Colon (tissue), 2 donors: ENCODE data around the gene MAU2.
"Not testable (repeated sequence)": the region's sequence is repeated elsewhere in the genome, so short reads cannot be mapped to it uniquely, and the experiment has no call there.

ENCODE experiments used
- FAIRE-seq: peaks from 2 replicates; lab custom pipeline; 2012; peaks lifted over from hg19 to GRCh38; lab: Jason Lieb, UNC
- donor health status: control.
- donor health status: control.

Gene MAU2

GRCh38 chr19:19347401-19348110 lies 26.9 kb downstream of the MAU2 start:
- no peak for FAIRE-seq

GRCh38 chr19:19348266-19348665 lies 27.6 kb downstream of the MAU2 start:
- no peak for FAIRE-seq

- no peak for FAIRE-seq
These were observed 28.7 kb downstream of the MAU2 start for GRCh38 chr19:19349365-19349764.

- FAIRE-seq = not testable (repeated sequence)
These were observed 30.1 kb downstream of the MAU2 start for GRCh38 chr19:19350756-19351155.

GRCh38 chr19:19352823-19353222 lies 32.2 kb downstream of the MAU2 start:
- FAIRE-seq = no peak

GRCh38 chr19:19354007-19354406 lies 33.4 kb downstream of the MAU2 start:
- FAIRE-seq = no peak

- no peak for FAIRE-seq
These were observed 34.3 kb downstream of the MAU2 start for GRCh38 chr19:19354932-19355331.

- FAIRE-seq = no peak
These were observed 35.0 kb downstream of the MAU2 start for GRCh38 chr19:19355606-19356139.

- FAIRE-seq = no peak
These were observed 35.9 kb downstream of the MAU2 start for GRCh38 chr19:19356500-19356899.

- FAIRE-seq = no peak
These were observed 36.4 kb downstream of the MAU2 start for GRCh38 chr19:19356901-19357566.

GRCh38 chr19:19361075-19361594 lies 40.5 kb downstream of the MAU2 start:
- no peak for FAIRE-seq

- no peak for FAIRE-seq
These were observed 41.4 kb downstream of the MAU2 start for GRCh38 chr19:19362075-19362474.

GRCh38 chr19:19366434-19367396 lies 46.1 kb downstream of the MAU2 start:
- FAIRE-seq = no peak

- FAIRE-seq = no peak
These were observed 47.5 kb downstream of the MAU2 start for GRCh38 chr19:19368087-19368486.

GRCh38 chr19:19371059-19371458 lies 50.4 kb downstream of the MAU2 start:
- no peak for FAIRE-seq

GRCh38 chr19:19372656-19373416 lies 52.2 kb downstream of the MAU2 start:
- no peak for FAIRE-seq

GRCh38 chr19:19379527-19379926 lies 58.9 kb downstream of the MAU2 start:
- FAIRE-seq = no peak

GRCh38 chr19:19380316-19380715 lies 59.7 kb downstream of the MAU2 start:
- FAIRE-seq = not testable (repeated sequence)

- FAIRE-seq = no peak
These were observed 60.6 kb downstream of the MAU2 start for GRCh38 chr19:19381007-19381926.

- no peak for FAIRE-seq
These were observed 61.5 kb downstream of the MAU2 start for GRCh38 chr19:19382118-19382517.
